ENCODE data around the gene UST. TPM values are rescaled to one million over a fixed set of nuclear protein-coding genes. Genes with fewer than 3 reads are reported as not detected.

Gene UST
- total RNA-seq, 2 donors from 2014 or later = 4.3 to 5.3 TPM

DNA sequence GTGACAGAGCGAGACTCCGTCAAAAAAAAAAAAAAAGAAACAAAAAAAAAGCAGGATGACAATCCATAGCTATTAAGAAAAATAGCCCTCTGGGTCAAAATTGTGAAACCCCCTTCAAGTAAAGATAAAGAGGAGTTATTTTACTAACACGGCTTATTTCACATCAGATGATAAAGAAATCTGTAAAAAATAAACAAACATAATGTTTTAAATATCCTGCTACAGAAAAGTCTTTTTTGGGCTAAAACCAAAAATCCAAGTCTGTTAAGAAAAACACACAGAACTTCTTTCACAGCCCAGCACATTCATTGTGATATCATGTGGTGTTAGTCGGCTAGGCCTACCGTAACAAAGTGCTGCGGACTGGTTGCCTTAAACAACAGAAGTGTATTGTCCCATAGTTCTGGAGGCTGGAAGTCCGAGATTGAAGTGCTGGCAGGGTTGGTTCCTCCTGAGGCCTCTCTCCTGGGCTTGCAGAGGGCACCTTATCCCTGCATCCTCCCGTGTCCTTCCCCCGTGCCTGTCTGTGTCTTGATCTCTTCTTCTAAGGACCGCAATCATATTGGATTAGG, 331.5 kb downstream of the UST start:
- Histone ChIP-seq H3K27ac (no peak overlapping the region), H3K4me1 (peaks cover 0 to 17% of the 10 kb centered on the region in 2 donors), H3K27me3 (no peaks in the 10 kb centered on the region), H3K36me3 (no peaks in the 10 kb centered on the region), H3K9me3 (no peaks in the 10 kb centered on the region), H3K4me3 (no peak overlapping the region)
- DNase-seq (ENCODE audit: low spot score) = no peak
- TF ChIP-seq, protein P1, sequence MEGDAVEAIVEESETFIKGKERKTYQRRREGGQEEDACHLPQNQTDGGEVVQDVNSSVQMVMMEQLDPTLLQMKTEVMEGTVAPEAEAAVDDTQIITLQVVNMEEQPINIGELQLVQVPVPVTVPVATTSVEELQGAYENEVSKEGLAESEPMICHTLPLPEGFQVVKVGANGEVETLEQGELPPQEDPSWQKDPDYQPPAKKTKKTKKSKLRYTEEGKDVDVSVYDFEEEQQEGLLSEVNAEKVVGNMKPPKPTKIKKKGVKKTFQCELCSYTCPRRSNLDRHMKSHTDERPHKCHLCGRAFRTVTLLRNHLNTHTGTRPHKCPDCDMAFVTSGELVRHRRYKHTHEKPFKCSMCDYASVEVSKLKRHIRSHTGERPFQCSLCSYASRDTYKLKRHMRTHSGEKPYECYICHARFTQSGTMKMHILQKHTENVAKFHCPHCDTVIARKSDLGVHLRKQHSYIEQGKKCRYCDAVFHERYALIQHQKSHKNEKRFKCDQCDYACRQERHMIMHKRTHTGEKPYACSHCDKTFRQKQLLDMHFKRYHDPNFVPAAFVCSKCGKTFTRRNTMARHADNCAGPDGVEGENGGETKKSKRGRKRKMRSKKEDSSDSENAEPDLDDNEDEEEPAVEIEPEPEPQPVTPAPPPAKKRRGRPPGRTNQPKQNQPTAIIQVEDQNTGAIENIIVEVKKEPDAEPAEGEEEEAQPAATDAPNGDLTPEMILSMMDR (IDR thresholded peaks at IDR 0.05) = no peak

DNA sequence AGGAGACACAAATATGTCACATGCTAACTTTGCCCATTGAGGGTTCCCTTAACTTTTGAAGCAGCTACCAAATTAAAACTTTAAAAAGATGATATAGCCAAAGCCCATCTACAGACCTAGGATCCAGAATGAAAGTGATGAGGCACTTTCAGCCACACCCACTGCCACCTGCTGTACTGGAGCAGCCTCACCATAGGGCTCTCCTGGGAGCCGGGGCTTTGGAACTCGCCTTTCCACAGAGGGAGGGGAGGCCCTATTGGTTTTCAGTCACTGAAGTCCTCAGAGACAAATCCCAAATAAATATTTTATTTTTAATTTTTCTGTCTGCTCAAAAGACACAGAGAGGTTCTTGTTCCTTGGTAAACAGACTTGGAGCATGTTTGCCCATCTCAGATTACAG, 332.6 kb downstream of the UST start:
- DNase-seq (ENCODE audit: low spot score) = no peak

DNA sequence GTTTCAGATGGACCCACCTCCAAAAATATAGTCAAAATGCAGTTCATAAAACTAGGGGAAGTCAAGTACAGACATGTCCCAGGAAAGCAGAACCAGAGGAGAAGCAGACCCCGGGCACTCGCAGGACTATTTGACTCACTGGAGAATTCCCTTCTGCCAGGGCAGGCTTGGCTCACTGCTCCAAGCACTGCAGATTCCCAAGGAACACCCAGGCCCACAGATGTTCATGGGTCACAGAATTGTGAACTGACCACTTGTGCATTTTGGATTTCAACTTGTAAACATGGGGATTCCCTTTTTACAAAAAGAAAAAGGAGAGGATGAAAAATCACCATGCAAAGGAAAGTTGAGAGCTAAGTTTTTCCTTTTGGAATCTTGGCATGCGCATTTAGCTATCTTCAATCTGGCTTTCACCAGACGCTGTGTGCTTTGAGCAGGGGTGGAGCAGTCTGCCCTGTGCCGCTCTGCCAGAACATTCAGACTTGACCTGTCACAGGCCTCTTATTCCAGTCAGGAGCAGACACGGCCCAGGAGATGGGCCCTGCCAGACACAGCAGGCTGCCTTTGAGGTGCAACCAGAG, 333.2 kb downstream of the UST start:
- no peak overlapping the region for H3K4me3 ChIP-seq
- no peaks in the 10 kb centered on the region for H3K9me3 ChIP-seq
- peak; percentile 75 for DNase-seq (ENCODE audit: low spot score)
- peak overlapping the region; percentile 55 to 56 for H3K27ac ChIP-seq
- no peaks in the 10 kb centered on the region for H3K36me3 ChIP-seq
- TF ChIP-seq, protein P1 (IDR thresholded peaks at IDR 0.05) = no peak
- H3K27me3 ChIP-seq = no peaks in the 10 kb centered on the region
- peaks cover 0 to 17% of the 10 kb centered on the region in 2 donors for H3K4me1 ChIP-seq

More for the DNA sequence above, 332.6 kb downstream of the UST start:
- peaks cover 0 to 17% of the 10 kb centered on the region in 2 donors for H3K4me1 ChIP-seq
- no peaks in the 10 kb centered on the region for H3K9me3 ChIP-seq
- no peaks in the 10 kb centered on the region for H3K27me3 ChIP-seq
- no peak overlapping the region for H3K4me3 ChIP-seq
- H3K27ac ChIP-seq = peak overlapping the region; percentile 55 to 56
- TF ChIP-seq, protein P1 (IDR thresholded peaks at IDR 0.05) = no peak
- no peaks in the 10 kb centered on the region for H3K36me3 ChIP-seq

DNA sequence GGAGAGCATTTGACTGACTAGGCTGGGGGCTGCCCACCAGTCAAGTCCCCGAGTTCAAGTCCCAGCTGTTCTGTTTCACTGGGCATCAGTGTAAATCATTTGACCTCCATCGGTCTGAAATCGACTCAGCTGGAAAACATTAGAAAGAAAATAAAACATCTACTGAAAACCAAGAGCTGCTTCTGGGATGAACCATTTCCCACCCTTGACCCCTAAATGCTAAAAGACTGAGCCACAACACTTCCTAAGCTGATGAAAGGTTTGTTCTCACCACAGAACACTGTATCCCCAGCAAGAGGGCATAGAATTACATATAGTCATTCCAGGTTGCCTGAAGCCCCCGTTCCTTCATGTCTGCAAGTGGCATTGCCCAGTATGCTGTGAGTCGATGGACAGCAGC, 333.7 kb downstream of the UST start:
- peaks cover 0 to 17% of the 10 kb centered on the region in 2 donors for H3K4me1 ChIP-seq

DNA sequence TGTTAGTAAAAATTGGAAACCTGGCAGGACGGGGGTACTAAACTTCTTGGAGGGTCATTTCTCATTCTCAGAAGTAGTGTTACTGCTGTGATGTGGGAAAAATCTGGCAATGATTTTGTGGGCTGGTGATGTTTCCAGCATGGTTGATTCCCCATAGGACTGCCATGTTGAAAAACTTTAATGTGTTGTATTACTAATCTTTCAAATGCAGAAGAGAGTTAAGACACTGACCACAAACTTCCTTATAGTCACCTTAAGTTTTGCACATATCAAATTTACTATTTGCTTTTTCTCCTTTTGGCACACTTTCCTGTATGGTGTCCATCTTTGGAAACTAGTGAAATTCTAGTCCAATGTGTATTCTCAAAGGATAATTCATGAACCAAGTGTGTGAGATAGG, 334.5 kb downstream of the UST start:
- H3K9me3 ChIP-seq = no peaks in the 10 kb centered on the region
- TF ChIP-seq, protein P1 (IDR thresholded peaks at IDR 0.05) = no peak
- H3K4me1 ChIP-seq = peaks cover 0 to 17% of the 10 kb centered on the region in 2 donors
- H3K27me3 ChIP-seq = no peaks in the 10 kb centered on the region
- no peaks in the 10 kb centered on the region for H3K36me3 ChIP-seq
- no peak overlapping the region for H3K27ac ChIP-seq
- no peak for DNase-seq (ENCODE audit: low spot score)
- H3K4me3 ChIP-seq = no peak overlapping the region

More for the DNA sequence above, 333.7 kb downstream of the UST start:
- H3K27ac ChIP-seq = peak overlapping the region; percentile 55 to 56
- no peaks in the 10 kb centered on the region for H3K36me3 ChIP-seq
- H3K27me3 ChIP-seq = no peaks in the 10 kb centered on the region
- H3K9me3 ChIP-seq = no peaks in the 10 kb centered on the region
- H3K4me3 ChIP-seq = no peak overlapping the region
- TF ChIP-seq, protein P1 (IDR thresholded peaks at IDR 0.05) = no peak
- no peak for DNase-seq (ENCODE audit: low spot score)
